ENCODE results near the gene MRPS26.

GRCh38 chr20:3082306-3082951 is 36.6 kb downstream of the MRPS26 start:
- TF ChIP-seq HDAC6 (IDR thresholded peaks at IDR 0.05; ENCODE audit: unreplicated experiment) (no peak), ZBED1 (IDR thresholded peaks at IDR 0.05; ENCODE audit: borderline replicate concordance) (no peak), ELK1 (IDR thresholded peaks at IDR 0.05; ENCODE audit: low read depth, low read length) (no peak), ESRRA (IDR thresholded peaks at IDR 0.05; ENCODE audit: low read length) (no peak), USF1 (IDR thresholded peaks at IDR 0.05; ENCODE audit: borderline replicate concordance, extremely low read length, insufficient read depth, low read depth, low read length) (no peak), CHD2 (IDR thresholded peaks at IDR 0.05; ENCODE audit: borderline replicate concordance, low read depth, low read length) (no peak), CHD1 (IDR thresholded peaks at IDR 0.05; ENCODE audit: low read depth, low read length) (no peak), GABPA (IDR thresholded peaks at IDR 0.05; ENCODE audit: low read depth) (no peak), RFX5 (IDR thresholded peaks at IDR 0.05; ENCODE audit: low read depth, low read length) (no peak), ZBTB33 (IDR thresholded peaks at IDR 0.05) (no peak)
- TF ChIP-seq, protein P1, sequence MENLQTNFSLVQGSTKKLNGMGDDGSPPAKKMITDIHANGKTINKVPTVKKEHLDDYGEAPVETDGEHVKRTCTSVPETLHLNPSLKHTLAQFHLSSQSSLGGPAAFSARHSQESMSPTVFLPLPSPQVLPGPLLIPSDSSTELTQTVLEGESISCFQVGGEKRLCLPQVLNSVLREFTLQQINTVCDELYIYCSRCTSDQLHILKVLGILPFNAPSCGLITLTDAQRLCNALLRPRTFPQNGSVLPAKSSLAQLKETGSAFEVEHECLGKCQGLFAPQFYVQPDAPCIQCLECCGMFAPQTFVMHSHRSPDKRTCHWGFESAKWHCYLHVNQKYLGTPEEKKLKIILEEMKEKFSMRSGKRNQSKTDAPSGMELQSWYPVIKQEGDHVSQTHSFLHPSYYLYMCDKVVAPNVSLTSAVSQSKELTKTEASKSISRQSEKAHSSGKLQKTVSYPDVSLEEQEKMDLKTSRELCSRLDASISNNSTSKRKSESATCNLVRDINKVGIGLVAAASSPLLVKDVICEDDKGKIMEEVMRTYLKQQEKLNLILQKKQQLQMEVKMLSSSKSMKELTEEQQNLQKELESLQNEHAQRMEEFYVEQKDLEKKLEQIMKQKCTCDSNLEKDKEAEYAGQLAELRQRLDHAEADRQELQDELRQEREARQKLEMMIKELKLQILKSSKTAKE (IDR thresholded peaks at IDR 0.05; ENCODE audit: low read depth, poor library complexity, severe bottlenecking): no peak
- TF ChIP-seq, protein P2, sequence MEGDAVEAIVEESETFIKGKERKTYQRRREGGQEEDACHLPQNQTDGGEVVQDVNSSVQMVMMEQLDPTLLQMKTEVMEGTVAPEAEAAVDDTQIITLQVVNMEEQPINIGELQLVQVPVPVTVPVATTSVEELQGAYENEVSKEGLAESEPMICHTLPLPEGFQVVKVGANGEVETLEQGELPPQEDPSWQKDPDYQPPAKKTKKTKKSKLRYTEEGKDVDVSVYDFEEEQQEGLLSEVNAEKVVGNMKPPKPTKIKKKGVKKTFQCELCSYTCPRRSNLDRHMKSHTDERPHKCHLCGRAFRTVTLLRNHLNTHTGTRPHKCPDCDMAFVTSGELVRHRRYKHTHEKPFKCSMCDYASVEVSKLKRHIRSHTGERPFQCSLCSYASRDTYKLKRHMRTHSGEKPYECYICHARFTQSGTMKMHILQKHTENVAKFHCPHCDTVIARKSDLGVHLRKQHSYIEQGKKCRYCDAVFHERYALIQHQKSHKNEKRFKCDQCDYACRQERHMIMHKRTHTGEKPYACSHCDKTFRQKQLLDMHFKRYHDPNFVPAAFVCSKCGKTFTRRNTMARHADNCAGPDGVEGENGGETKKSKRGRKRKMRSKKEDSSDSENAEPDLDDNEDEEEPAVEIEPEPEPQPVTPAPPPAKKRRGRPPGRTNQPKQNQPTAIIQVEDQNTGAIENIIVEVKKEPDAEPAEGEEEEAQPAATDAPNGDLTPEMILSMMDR (IDR thresholded peaks at IDR 0.05 in 2 of 3, conservative IDR thresholded peaks at IDR 0.05 in 1 of 3; ENCODE audit: control insufficient read depth in 2 of 3, extremely low read depth in 1 of 3, insufficient read depth in 1 of 3, low read depth in 3 of 3, low read length in 3 of 3): no peak
- TF ChIP-seq, protein P3, sequence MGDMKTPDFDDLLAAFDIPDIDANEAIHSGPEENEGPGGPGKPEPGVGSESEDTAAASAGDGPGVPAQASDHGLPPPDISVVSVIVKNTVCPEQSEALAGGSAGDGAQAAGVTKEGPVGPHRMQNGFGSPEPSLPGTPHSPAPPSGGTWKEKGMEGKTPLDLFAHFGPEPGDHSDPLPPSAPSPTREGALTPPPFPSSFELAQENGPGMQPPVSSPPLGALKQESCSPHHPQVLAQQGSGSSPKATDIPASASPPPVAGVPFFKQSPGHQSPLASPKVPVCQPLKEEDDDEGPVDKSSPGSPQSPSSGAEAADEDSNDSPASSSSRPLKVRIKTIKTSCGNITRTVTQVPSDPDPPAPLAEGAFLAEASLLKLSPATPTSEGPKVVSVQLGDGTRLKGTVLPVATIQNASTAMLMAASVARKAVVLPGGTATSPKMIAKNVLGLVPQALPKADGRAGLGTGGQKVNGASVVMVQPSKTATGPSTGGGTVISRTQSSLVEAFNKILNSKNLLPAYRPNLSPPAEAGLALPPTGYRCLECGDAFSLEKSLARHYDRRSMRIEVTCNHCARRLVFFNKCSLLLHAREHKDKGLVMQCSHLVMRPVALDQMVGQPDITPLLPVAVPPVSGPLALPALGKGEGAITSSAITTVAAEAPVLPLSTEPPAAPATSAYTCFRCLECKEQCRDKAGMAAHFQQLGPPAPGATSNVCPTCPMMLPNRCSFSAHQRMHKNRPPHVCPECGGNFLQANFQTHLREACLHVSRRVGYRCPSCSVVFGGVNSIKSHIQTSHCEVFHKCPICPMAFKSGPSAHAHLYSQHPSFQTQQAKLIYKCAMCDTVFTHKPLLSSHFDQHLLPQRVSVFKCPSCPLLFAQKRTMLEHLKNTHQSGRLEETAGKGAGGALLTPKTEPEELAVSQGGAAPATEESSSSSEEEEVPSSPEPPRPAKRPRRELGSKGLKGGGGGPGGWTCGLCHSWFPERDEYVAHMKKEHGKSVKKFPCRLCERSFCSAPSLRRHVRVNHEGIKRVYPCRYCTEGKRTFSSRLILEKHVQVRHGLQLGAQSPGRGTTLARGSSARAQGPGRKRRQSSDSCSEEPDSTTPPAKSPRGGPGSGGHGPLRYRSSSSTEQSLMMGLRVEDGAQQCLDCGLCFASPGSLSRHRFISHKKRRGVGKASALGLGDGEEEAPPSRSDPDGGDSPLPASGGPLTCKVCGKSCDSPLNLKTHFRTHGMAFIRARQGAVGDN (IDR thresholded peaks at IDR 0.05): no peak
- TF ChIP-seq, protein P4, sequence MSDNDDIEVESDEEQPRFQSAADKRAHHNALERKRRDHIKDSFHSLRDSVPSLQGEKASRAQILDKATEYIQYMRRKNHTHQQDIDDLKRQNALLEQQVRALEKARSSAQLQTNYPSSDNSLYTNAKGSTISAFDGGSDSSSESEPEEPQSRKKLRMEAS (IDR thresholded peaks at IDR 0.05; ENCODE audit: low read depth, low read length): no peak

Data from GM12878 (cell line).